T-helper 2 cell treated with Interferon-gamma antibody and Interleukin-4, amounts not matched to agents 100 ng/mL and 5 ng/mL, for 36 hours (primary cell): Measurements from ENCODE around the gene NHSL2. TPM values are rescaled to one million over a fixed set of nuclear protein-coding genes. Genes with fewer than 3 reads are reported as not detected.

Experiments
- intact Hi-C: fragments of 100-400 bp; cut with micrococcal nuclease; formaldehyde crosslinking; loops from one replicate; pipeline ENCODE4 v1.15.1; 2023
- total RNA-seq: library from RNA; stranded (reverse); gene quantifications from 2 replicates; pipeline ENCODE4 v1.2.3, GENCODE V29; 2022

Gene NHSL2
- total RNA-seq, 1 donor from 2014 or later = 1.2 TPM

GRCh38 chrX:72018277-72019112 is 107.8 kb downstream of the NHSL2 start:
- intact Hi-C loops = loop anchor here (1.0 kb wide), 2 partner anchors 87 to 108 kb away; no protein-coding TSS in a partner anchor

- intact Hi-C loops = no loop called here
Measured at GRCh38 chrX:72019487-72019886, 108.8 kb downstream of the NHSL2 start.

- intact Hi-C loops = no loop called here
Measured at GRCh38 chrX:72020204-72020603, 109.6 kb downstream of the NHSL2 start.

- intact Hi-C loops = no loop called here
Measured at GRCh38 chrX:72020788-72021187, 110.1 kb downstream of the NHSL2 start.

GRCh38 chrX:72021975-72022374 is 111.3 kb downstream of the NHSL2 start:
- intact Hi-C loops = no loop called here

GRCh38 chrX:72023071-72023470 is 112.4 kb downstream of the NHSL2 start:
- intact Hi-C loops = no loop called here

GRCh38 chrX:72025236-72025770 is 114.7 kb downstream of the NHSL2 start:
- intact Hi-C loops = no loop called here

GRCh38 chrX:72026341-72027023 is 115.8 kb downstream of the NHSL2 start:
- intact Hi-C loops = no loop called here

GRCh38 chrX:72027024-72027913 is 116.6 kb downstream of the NHSL2 start:
- intact Hi-C loops = no loop called here

- intact Hi-C loops = no loop called here
Measured at GRCh38 chrX:72027914-72028307, 117.3 kb downstream of the NHSL2 start.

- intact Hi-C loops = no loop called here
Measured at GRCh38 chrX:72028701-72029470, 118.2 kb downstream of the NHSL2 start.

- intact Hi-C loops = no loop called here
Measured at GRCh38 chrX:72029483-72030411, 119.1 kb downstream of the NHSL2 start.

- intact Hi-C loops = no loop called here
Measured at GRCh38 chrX:72030431-72030830, 119.8 kb downstream of the NHSL2 start.

GRCh38 chrX:72031118-72031517 is 120.5 kb downstream of the NHSL2 start:
- intact Hi-C loops = no loop called here

- intact Hi-C loops = no loop called here
Measured at GRCh38 chrX:72031634-72032033, 121.0 kb downstream of the NHSL2 start.

GRCh38 chrX:72037601-72038000 is 127.0 kb downstream of the NHSL2 start:
- intact Hi-C loops = no loop called here

GRCh38 chrX:72038016-72038415 is 127.4 kb downstream of the NHSL2 start:
- intact Hi-C loops = no loop called here

- intact Hi-C loops = no loop called here
Measured at GRCh38 chrX:72038868-72039267, 128.2 kb downstream of the NHSL2 start.

- intact Hi-C loops = no loop called here
Measured at GRCh38 chrX:72040506-72040905, 129.9 kb downstream of the NHSL2 start.
